HEK293 (cell line): Measurements from ENCODE around the gene EPN2.

Experiments used
- CTCF ChIA-PET: fragments of 350-600 bp; formaldehyde crosslinking; extraction: SDS; loops from one replicate; lab custom pipeline; 2021; ENCODE audit warnings: antibody characterized with exemption; lab: Yijun Ruan, JAX
- POLR2A ChIA-PET: fragments of 300-600 bp; formaldehyde crosslinking; extraction: SDS; loops from one replicate; lab custom pipeline; 2020; ENCODE audit warnings: antibody characterized with exemption, inconsistent platforms; lab: Yijun Ruan, JAX
- H3K27ac ChIP-seq: fragments of 200-500 bp; sonication (Bioruptor generic); 2 replicates; pipeline ENCODE4 v1.5.1; 2014; ENCODE audit warnings: low read depth, low read length, control low read depth, inconsistent platforms; ENCODE audit errors: extremely low read depth
- H3K36me3 ChIP-seq, 2 experiments: fragments of 200-500 bp in 1 of 2; sonication (Bioruptor generic) in 1 of 2; 1 replicate in 1 of 2; 2 replicates in 1 of 2; pipeline ENCODE4 v1.5.1; 2014 to 2017; ENCODE audit warnings: inconsistent platforms in 2 of 2, low read length in 2 of 2; ENCODE audit not compliant: control insufficient read depth in 2 of 2, insufficient read depth in 1 of 2
- H3K4me1 ChIP-seq: fragments of 200-500 bp; sonication (Bioruptor generic); 2 replicates; pipeline ENCODE4 v1.5.1; 2014; ENCODE audit warnings: mild to moderate bottlenecking, low read length, inconsistent platforms; ENCODE audit not compliant: control insufficient read depth, insufficient read depth
- H3K4me3 ChIP-seq: 2 replicates; pipeline ENCODE4 v1.5.1; 2011; ENCODE audit warnings: low read depth, mild to moderate bottlenecking, control low read depth, low read length, moderate library complexity
- H3K9me3 ChIP-seq: fragments of 200-500 bp; sonication (Bioruptor generic); 2 replicates; pipeline ENCODE4 v1.5.1; 2014; ENCODE audit warnings: low read depth, low read length, inconsistent platforms; ENCODE audit not compliant: control insufficient read depth, insufficient read depth
- GLI2 ChIP-seq: fragments of 450-650 bp; formaldehyde crosslinking; IDR thresholded peaks from 2 replicates; pipeline ENCODE4; 2017; ENCODE audit warnings: missing biosample characterization, missing genetic modification characterization, low read depth, borderline replicate concordance
- KLF9 ChIP-seq: fragments of 450-650 bp; formaldehyde crosslinking; IDR thresholded peaks from 2 replicates; pipeline ENCODE4 v1.5.1; 2016; ENCODE audit warnings: missing biosample characterization, missing genetic modification characterization, low read depth
- TCF7L2 ChIP-seq: IDR thresholded peaks from 2 replicates; pipeline ENCODE4 v1.6.1; 2011; ENCODE audit warnings: low read depth, mild to moderate bottlenecking, inconsistent platforms, low read length, moderate library complexity, borderline replicate concordance
- TSHZ1 ChIP-seq: fragments of 450-650 bp; formaldehyde crosslinking; IDR thresholded peaks from 2 replicates; pipeline ENCODE4 v1.5.1; 2016; ENCODE audit warnings: missing biosample characterization, missing genetic modification characterization, borderline replicate concordance
- YY2 ChIP-seq: fragments of 450-650 bp; formaldehyde crosslinking; IDR thresholded peaks from 2 replicates; pipeline ENCODE4 v1.5.1; 2016; ENCODE audit warnings: missing biosample characterization, missing genetic modification characterization
- ZNF10 ChIP-seq: fragments of 450-650 bp; formaldehyde crosslinking; IDR thresholded peaks from 2 replicates; pipeline ENCODE4 v1.5.1; 2017; ENCODE audit warnings: missing biosample characterization, missing genetic modification characterization
- ZNF138 ChIP-seq: fragments of 450-650 bp; formaldehyde crosslinking; IDR thresholded peaks from 2 replicates; pipeline ENCODE4 v1.5.1; 2016; ENCODE audit warnings: missing biosample characterization, missing genetic modification characterization, borderline replicate concordance
- ZNF16 ChIP-seq: fragments of 450-650 bp; formaldehyde crosslinking; IDR thresholded peaks from 2 replicates; pipeline ENCODE4 v1.5.1; 2016; ENCODE audit warnings: low read depth, missing biosample characterization, missing genetic modification characterization
- ZNF214 ChIP-seq: fragments of 450-650 bp; formaldehyde crosslinking; IDR thresholded peaks from 2 replicates; pipeline ENCODE4 v1.5.1; 2017; ENCODE audit warnings: missing biosample characterization, mild to moderate bottlenecking, missing genetic modification characterization, borderline replicate concordance
- ZNF239 ChIP-seq: fragments of 450-650 bp; formaldehyde crosslinking; IDR thresholded peaks from 2 replicates; pipeline ENCODE4 v1.5.1; 2016; ENCODE audit warnings: missing biosample characterization, missing genetic modification characterization
- ZNF350 ChIP-seq: fragments of 450-650 bp; formaldehyde crosslinking; IDR thresholded peaks from 2 replicates; pipeline ENCODE4 v1.5.0; 2017; ENCODE audit warnings: missing biosample characterization, mild to moderate bottlenecking, missing genetic modification characterization
- ZNF37A ChIP-seq: fragments of 450-650 bp; IDR thresholded peaks from 2 replicates; pipeline ENCODE4 v1.5.1; 2018; ENCODE audit warnings: missing biosample characterization, missing genetic modification characterization
- ZNF521 ChIP-seq: fragments of 450-650 bp; formaldehyde crosslinking; IDR thresholded peaks from 2 replicates; pipeline ENCODE4 v1.5.1; 2017; ENCODE audit warnings: missing biosample characterization, mild to moderate bottlenecking, missing genetic modification characterization
- ZNF571 ChIP-seq: fragments of 450-650 bp; formaldehyde crosslinking; IDR thresholded peaks from 2 replicates; pipeline ENCODE4 v1.5.0; 2017; ENCODE audit warnings: missing biosample characterization, missing genetic modification characterization
- ZNF585B ChIP-seq: fragments of 450-650 bp; formaldehyde crosslinking; IDR thresholded peaks from 2 replicates; pipeline ENCODE4 v1.5.1; 2016; ENCODE audit warnings: missing biosample characterization, missing genetic modification characterization
- ZNF837 ChIP-seq: fragments of 450-650 bp; formaldehyde crosslinking; IDR thresholded peaks from 2 replicates; pipeline ENCODE4 v1.5.1; 2016; ENCODE audit warnings: missing biosample characterization, missing genetic modification characterization
- TF ChIP-seq, protein P1 (sequence below): fragments of 450-650 bp; formaldehyde crosslinking; IDR thresholded peaks from 2 replicates; pipeline ENCODE4 v1.5.1; 2017; ENCODE audit warnings: missing biosample characterization, missing genetic modification characterization
- TF ChIP-seq, protein P2 (sequence below): fragments of 450-650 bp; IDR thresholded peaks from 2 replicates; pipeline ENCODE4 v1.5.1; 2018; ENCODE audit warnings: missing biosample characterization, missing genetic modification characterization

EPN2 gene

DNA sequence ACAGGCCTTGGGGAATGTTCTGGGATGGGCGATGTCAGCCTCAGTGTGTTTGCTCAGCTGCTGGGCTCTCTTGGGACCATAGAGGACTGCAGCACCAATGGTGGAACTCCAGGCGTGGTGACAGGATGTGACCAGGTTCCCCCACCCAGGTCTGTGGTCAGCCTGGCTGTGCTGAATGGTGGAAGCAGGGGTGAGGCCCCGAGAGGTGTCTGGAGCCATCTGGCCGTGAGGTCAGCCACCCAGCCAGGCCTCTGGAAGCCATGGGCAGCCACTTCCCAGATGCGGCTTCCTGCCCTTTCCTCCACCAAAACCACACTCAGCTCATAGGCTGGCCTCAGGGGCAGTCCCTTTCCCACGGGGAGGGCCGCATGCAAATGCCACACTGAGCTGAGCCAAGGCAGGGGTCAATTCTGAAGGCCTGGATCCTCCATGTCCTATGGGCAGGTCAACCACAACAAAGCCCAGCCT is 133.4 kb downstream of the EPN2 start (continued):
- TF ChIP-seq, protein P1, sequence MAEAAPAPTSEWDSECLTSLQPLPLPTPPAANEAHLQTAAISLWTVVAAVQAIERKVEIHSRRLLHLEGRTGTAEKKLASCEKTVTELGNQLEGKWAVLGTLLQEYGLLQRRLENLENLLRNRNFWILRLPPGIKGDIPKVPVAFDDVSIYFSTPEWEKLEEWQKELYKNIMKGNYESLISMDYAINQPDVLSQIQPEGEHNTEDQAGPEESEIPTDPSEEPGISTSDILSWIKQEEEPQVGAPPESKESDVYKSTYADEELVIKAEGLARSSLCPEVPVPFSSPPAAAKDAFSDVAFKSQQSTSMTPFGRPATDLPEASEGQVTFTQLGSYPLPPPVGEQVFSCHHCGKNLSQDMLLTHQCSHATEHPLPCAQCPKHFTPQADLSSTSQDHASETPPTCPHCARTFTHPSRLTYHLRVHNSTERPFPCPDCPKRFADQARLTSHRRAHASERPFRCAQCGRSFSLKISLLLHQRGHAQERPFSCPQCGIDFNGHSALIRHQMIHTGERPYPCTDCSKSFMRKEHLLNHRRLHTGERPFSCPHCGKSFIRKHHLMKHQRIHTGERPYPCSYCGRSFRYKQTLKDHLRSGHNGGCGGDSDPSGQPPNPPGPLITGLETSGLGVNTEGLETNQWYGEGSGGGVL (tag by site-specific recombination): no peak

GRCh38 chr17:19371259-19372010 is 134.3 kb downstream of the EPN2 start:
- no peaks in the 10 kb centered on the region for H3K9me3 ChIP-seq
- no peak overlapping the region for H3K4me3 ChIP-seq
- H3K4me1 ChIP-seq: no peaks in the 10 kb centered on the region; the same call in 1 of the 2 replicates
- H3K27ac ChIP-seq: no peak overlapping the region
- CTCF ChIA-PET: no interaction called here
- POLR2A ChIA-PET: no interaction called here
- TF ChIP-seq ZNF571 (tag by site-specific recombination) (no peak), ZNF350 (no peak), ZNF837 (tag by site-specific recombination) (no peak), ZNF10 (no peak)
- no peaks in the 10 kb centered on the region; a peak in 1 of 3 replicates for H3K36me3 ChIP-seq

DNA sequence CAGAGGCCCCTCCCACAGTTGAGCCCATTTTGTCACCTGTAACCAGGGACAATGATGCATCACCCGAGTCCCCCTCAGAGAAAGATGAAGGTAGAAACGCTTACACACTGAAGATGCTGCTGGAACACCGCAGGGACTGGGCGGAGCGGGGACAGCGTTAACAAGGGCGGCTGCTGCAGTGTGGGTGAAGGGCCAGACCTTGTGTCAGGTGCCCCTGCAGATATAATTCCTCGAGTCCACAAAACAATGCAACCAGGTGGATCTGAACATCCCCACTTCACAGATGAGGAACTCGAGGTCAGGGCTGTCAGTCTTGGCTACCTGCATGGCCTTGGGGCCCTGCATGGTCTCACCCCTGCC is 134.8 kb downstream of the EPN2 start:
- H3K9me3 ChIP-seq: no peaks in the 10 kb centered on the region
- H3K27ac ChIP-seq: no peak overlapping the region
- H3K4me1 ChIP-seq: peaks cover 1% of the 10 kb centered on the region; the same call in 1 of the 2 replicates
- POLR2A ChIA-PET: no interaction called here
- TF ChIP-seq ZNF214 (no peak), ZNF585B (no peak), TCF7L2 (no peak), YY2 (tag by site-specific recombination) (no peak)
- TF ChIP-seq, all 188 proteins: peak for 0
- Histone ChIP-seq H3K4me3 (no peak overlapping the region), H3K36me3 (no peaks in the 10 kb centered on the region; a peak in 1 of 3 replicates)
- CTCF ChIA-PET: interaction anchor here (1.1 kb wide), 1 partner anchor 9 kb away, joined by 6 read pairs; the partner anchor contains the start of gene B9D1

- TF ChIP-seq GLI2 (tag by site-specific recombination): no peak
- no peak for TF ChIP-seq ZNF16 (tag by site-specific recombination)
- no peak for TF ChIP-seq ZNF521 (tag by site-specific recombination)
- Histone ChIP-seq H3K36me3 (no peaks in the 10 kb centered on the region; a peak in 1 of 3 replicates), H3K4me3 (no peak overlapping the region), H3K4me1 (peaks cover 2% of the 10 kb centered on the region; the same call in 1 of the 2 replicates), H3K27ac (no peak overlapping the region), H3K9me3 (no peaks in the 10 kb centered on the region)
- CTCF ChIA-PET: interaction anchor here (1.1 to 1.4 kb wide), 2 partner anchors 10 to 50 kb away, joined by 3 to 6 read pairs; partner anchors contain the start of gene B9D1
- POLR2A ChIA-PET: no interaction called here
Observed at GRCh38 chr17:19372439-19372838, 135.3 kb downstream of the EPN2 start.

- H3K27ac ChIP-seq: no peak overlapping the region
- POLR2A ChIA-PET: no interaction called here
- H3K9me3 ChIP-seq: no peaks in the 10 kb centered on the region
- no peaks in the 10 kb centered on the region; a peak in 1 of 3 replicates for H3K36me3 ChIP-seq
- H3K4me1 ChIP-seq: peaks cover 2% of the 10 kb centered on the region; the same call in 1 of the 2 replicates
- CTCF ChIA-PET: interaction anchor here (1.1 to 2.7 kb wide), 4 partner anchors 10 to 77 kb away, joined by 3 to 20 read pairs (median 5); partner anchors contain the start of gene B9D1
- no peak overlapping the region for H3K4me3 ChIP-seq
- TF ChIP-seq ZNF138 (tag by site-specific recombination): no peak
- TF ChIP-seq ZNF585B: no peak
- no peak for TF ChIP-seq KLF9
- TF ChIP-seq TSHZ1: no peak
- TF ChIP-seq ZNF37A (tag by site-specific recombination): no peak
- no peak for TF ChIP-seq ZNF239 (tag by site-specific recombination)
- TF ChIP-seq, protein P2, sequence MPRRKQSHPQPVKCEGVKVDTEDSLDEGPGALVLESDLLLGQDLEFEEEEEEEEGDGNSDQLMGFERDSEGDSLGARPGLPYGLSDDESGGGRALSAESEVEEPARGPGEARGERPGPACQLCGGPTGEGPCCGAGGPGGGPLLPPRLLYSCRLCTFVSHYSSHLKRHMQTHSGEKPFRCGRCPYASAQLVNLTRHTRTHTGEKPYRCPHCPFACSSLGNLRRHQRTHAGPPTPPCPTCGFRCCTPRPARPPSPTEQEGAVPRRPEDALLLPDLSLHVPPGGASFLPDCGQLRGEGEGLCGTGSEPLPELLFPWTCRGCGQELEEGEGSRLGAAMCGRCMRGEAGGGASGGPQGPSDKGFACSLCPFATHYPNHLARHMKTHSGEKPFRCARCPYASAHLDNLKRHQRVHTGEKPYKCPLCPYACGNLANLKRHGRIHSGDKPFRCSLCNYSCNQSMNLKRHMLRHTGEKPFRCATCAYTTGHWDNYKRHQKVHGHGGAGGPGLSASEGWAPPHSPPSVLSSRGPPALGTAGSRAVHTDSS (tag by site-specific recombination): no peak
Observed at GRCh38 chr17:19372866-19373504, 135.8 kb downstream of the EPN2 start.
